ENCODE measurements around the gene HECTD1.
"Not testable (repeated sequence)": the region's sequence is repeated elsewhere in the genome, so short reads cannot be mapped to it uniquely, and the experiment has no call there.

The HECTD1 gene

DNA sequence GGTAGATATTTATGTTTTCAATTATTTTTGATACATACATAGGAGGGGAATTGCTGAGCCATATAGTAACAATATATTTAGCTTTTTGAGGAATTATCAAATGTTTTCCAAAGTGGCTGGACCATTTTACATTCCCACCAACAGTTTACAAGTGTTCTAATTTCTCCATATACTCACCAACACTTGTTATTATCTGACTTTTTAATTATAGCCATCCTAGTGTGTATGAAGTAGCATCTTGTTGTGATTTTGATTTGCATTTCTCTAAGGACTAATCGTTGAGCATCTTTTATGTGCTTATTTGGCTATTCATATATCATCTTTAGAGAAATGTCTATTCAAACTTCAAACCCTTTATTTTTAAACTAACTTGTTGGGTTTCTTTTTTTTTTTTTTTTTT, 17.2 kb upstream of the HECTD1 start:
- no peak for DNase-seq

- DNase-seq, result no peak
Measured at GRCh38 chr14:31223331-31223730, 15.7 kb upstream of the HECTD1 start.

GRCh38 chr14:31222834-31223233, 15.2 kb upstream of the HECTD1 start:
- no peak for DNase-seq

DNA sequence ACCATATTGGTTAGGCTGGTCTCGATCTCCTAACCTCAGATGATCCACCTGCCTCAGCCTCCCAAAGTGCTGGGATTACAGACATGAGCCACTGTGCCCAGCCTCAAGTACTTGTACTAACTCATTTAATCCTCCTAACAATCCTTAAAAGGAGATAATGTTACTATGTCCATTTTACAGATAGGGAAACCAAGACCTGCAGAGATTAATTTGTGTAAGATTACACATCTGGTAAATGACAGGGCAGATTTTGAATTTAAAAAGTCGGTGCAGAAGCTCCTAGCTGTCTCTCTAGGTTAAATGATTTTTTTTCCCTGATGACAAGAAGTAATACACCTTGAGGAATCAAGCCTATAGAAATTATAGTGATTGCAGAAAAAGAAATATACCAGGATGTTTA, 13.7 kb upstream of the HECTD1 start:
- no peak for DNase-seq

GRCh38 chr14:31219169-31219568, 11.6 kb upstream of the HECTD1 start:
- no peak for DNase-seq

- DNase-seq, result no peak
Measured at GRCh38 chr14:31216359-31216758, 8.8 kb upstream of the HECTD1 start.

DNA sequence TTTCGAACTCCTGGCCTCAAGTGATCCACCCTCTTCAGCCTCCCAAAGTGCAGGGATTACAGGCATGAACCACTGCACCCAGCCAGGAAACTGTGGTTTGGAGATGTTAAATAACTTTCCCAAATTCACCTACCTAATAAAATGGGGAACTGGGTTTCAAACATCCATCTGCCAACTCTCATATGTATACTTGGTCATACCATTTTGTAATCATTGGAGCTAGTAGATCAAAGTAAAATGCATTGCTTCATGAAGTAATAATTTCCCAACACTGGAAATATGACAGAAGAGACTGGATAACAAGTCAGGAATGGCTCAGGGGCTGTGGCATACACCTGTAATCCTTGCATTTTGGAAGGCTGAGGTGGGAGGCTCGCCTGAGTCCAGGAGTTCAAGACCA, 5.3 kb upstream of the HECTD1 start:
- no peak for DNase-seq

- no peak for DNase-seq
Measured at GRCh38 chr14:31209605-31210004, 2.0 kb upstream of the HECTD1 start.

GRCh38 chr14:31208546-31209424, 1.2 kb upstream of the HECTD1 start:
- no peak for DNase-seq

DNA sequence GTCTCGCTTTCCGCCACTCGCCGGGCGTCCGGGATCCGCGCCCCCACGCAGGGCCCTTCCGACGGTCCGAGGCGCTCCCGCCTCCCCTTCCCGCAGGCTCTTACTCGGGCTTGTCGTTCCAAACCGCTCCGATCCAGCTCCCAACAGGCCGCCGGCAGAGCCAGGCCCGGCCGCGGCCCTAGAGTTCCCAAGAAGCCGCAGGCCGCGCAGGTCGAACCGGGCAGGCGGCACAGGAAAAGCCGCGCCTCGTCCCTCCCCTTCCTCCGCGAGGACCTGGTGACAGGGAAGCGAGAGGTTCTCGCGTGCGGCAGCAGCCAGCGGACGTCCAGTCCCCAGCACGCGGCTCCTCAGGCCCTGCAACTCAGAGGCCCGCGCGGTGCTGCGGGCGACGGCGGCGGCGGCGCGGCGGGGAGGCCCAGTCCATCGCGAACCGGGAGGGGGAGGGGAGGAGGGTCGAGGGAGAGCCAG, 272 bp downstream of the HECTD1 start:
- peak in 1 of 2 experiments; percentile 75 for DNase-seq

DNA sequence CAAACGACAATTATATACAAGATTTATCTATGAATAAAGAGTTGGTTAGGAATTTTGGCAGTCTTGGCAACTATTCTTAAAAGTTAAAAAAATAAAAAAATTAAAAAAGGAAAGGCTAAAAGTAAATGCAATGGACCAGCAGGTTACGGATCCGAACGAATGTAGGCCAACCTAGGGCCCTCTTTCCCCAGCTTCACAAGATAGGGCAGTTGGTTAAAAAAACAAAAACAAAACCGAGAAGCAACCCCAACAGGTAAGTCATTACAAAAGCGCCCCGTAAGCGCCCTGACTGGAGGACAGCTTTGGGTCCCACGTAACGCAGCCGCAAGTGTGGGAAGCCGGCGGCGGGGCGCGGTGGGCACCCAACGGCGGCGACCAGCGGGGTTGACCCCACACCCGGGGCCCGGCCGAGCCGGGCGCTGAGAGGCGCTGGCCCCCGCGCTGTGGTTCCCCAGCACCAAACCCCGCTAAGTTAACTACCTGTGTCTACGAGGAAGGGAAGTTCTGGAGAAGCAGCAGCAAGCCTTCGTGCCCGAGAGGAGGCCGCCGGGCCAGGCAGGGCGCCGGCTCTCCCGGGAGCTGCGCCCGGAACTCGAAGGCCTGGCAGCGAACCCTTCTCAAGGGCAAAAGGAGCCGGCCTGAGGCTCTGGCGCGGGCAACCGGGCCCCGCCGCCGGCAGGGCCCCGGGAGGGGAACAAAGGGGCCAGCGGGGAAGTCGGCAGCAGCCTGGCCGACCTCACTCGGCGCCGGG, 882 bp downstream of the HECTD1 start:
- peak; percentile 30 to 76 for DNase-seq

- peak; percentile 42 to 43 for DNase-seq
Measured at GRCh38 chr14:31205681-31206535, 1.7 kb downstream of the HECTD1 start.

DNA sequence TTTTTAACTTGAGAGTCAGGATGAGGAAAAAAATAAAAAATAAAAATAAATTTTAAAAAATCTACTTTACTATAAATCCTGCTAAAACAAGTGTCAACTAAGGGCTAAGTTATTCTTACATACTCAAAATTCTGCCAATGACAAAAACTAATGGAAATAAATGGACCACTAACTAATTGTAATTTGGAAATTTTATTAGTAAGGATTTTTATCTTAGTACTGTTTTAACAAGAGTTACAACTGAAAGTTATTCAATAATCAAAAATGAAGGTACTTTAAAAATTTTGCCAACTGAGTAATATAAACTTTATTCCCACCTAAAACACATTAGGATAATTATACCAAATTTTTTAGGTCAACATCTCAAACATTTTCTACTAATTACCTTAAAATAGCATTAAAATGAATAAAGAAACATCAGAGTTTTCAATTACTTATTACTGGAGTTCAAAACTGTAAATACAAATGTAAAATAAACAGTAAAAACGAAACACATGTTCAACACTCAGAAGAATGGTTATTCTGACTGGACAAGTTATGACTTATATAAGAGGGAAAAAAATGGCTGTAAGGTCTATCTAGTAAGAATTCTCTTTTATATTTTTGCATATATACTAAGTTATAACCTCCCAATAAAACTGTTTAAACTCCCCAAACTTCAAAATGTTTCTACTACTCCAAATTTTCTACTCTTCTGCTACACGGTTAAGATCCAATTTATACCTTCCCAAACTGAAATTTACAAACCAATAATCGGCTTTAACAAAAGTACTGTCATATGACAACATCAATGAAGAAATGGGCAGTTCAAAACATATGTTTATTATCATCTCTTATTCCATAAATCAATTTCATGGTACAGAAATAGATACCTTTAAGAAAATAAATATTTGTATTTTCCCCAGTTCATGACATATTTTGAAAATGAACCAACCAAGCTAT, 2.7 kb downstream of the HECTD1 start:
- DNase-seq, result no peak

- not testable (repeated sequence) for DNase-seq
Measured at GRCh38 chr14:31203899-31204592, 3.5 kb downstream of the HECTD1 start.

DNA sequence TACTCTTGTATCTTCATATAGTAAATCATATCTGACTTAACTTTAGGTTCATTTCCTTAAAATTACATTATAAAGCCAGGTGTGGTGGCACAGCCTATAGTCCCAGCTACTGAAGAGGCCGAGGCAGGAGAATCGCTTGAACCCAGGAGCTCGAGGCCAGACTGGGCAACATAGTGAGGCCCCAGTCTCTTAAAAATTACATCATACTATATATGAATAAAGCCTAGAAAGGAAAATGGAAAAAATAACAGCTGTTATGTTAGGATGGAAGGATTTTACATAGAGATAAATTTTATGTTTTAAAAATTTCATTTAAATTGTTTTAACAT, 4.2 kb downstream of the HECTD1 start:
- no peak for DNase-seq

DNA sequence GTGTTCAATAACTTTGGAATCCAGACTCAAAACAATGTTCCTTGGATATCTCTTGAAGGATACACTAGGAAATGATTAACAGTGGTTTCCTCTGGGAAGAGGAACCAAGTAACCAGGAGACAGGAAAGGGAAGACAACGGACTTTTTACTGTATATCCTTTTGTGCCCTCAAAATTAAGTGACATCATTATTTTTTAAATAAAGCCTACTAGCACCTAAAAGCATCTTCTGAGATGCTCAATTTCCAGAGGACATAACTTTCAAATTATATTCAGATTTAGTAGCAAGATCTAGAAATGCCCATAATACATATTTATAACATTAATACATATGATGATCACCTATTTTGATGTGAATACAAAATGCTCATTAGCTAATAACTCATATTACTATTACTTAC, 6.5 kb downstream of the HECTD1 start:
- no peak for DNase-seq

GRCh38 chr14:31200702-31200990, 6.9 kb downstream of the HECTD1 start:
- no peak for DNase-seq

DNA sequence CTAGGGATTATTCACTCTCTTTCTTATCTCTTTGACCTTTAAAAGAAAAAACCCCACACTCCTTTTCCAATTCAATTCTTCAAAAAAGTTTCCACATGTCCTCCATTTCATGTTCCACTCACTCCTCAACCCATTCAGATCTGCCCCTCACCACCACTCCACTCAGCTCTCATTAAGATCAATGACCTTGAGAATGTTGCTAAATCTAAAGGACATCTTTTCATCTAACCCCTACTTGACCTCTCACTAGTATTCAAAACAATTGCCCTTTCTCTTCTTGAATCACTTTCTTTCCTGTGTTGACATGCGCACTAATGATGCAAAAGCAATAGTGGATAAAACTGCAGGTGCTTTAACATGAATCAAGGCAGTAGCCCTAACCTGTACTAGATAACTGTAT, 9.9 kb downstream of the HECTD1 start:
- DNase-seq, result no peak

DNA sequence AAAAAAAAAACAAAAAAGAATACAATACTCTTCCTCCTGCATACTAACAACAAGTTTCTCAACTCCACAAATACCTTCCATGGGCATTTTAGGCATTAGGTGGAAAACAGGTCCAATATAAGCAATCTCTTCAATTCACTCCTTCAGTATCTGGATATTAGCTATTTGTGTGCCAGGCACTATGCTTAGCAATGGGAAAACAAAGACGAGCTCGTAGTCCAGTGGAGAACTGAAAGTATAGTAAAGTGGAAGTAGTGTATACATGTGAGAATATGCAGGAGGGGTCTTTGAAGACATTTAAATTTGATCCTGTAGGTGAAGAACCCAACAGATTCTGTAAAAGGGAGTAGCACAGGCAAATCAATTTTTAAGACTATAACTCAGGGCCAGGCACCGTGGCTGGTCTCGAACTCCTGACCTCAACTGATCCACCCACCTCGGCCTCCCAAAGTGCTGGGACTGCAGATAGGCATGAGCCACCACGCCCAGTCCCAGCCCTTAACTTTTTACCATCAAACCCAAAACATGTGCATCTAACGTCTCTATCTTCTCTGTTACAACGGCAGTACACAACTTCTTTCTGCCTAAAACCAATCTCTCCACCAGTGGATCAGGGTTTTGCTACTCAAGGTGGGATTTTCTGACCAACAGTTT, 10.6 kb downstream of the HECTD1 start:
- no peak for DNase-seq

DNA sequence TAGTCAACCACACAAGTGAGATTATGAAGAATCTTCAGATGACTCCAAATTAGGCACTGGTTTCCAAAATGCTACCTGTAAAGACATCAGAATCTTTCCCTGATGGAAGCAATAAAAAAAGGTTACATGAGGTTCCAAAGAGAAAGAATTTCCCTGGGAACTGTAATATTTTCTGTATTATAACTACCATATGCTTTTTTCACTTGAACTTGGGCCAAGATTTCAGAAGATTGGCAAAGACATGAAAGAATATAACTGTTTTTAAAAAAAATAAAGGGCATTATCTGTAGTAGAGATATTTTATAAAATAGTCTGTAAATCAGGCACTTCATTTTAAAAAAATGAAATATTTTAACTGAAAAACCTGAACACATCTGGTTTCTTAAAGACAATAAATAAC, 12.9 kb downstream of the HECTD1 start:
- no peak for DNase-seq

- no peak for DNase-seq
Measured at GRCh38 chr14:31194095-31194494, 13.5 kb downstream of the HECTD1 start.
